MM.1S (cell line): ENCODE results near the gene OSMR.

Experiments
- DNase-seq: peaks from one replicate; pipeline ENCODE4 v3.0.0-alpha.2; 2015
- H2AFZ ChIP-seq: fragments of 300-600 bp; sonication (generic); 2 replicates; pipeline ENCODE4 v1.6.0; 2016; ENCODE audit warnings: antibody characterized with exemption, low read length
- H3F3A ChIP-seq: fragments of 300-600 bp; sonication (generic); 2 replicates; pipeline ENCODE4 v1.6.1; 2016; ENCODE audit warnings: mild to moderate bottlenecking, antibody characterized with exemption, low read length, moderate library complexity, mixed read lengths; ENCODE audit not compliant: insufficient read depth
- H3K27ac ChIP-seq: fragments of 300-600 bp; sonication (generic); 2 replicates; pipeline ENCODE4 v1.5.1; 2016; ENCODE audit warnings: mild to moderate bottlenecking, low read length
- H3K27me3 ChIP-seq: fragments of 300-600 bp; sonication (generic); replicated peaks from 2 replicates; pipeline ENCODE4 v1.6.0; 2016; ENCODE audit warnings: low read length; ENCODE audit not compliant: insufficient read depth
- H3K36me3 ChIP-seq: fragments of 300-600 bp; sonication (generic); replicated peaks from 2 replicates; pipeline ENCODE4 v1.6.1; 2016; ENCODE audit warnings: mild to moderate bottlenecking, low read length, mixed read lengths; ENCODE audit not compliant: insufficient read depth
- H3K4me1 ChIP-seq: fragments of 300-600 bp; sonication (generic); 2 replicates; pipeline ENCODE4 v1.6.1; 2016; ENCODE audit warnings: low read length, mixed read lengths
- H3K4me2 ChIP-seq: fragments of 300-600 bp; sonication (generic); 2 replicates; pipeline ENCODE4 v1.6.0; 2016; ENCODE audit warnings: low read depth, low read length
- H3K4me3 ChIP-seq: fragments of 300-600 bp; sonication (generic); 2 replicates; pipeline ENCODE4 v1.5.1; 2016; ENCODE audit warnings: low read length, mixed read lengths
- H3K79me2 ChIP-seq: fragments of 300-600 bp; sonication (generic); 2 replicates; pipeline ENCODE4 v1.6.1; 2016; ENCODE audit warnings: mixed run types, low read length, mixed read lengths
- H3K9ac ChIP-seq: fragments of 300-600 bp; sonication (generic); 2 replicates; pipeline ENCODE4 v1.6.1; 2016; ENCODE audit warnings: low read length, mixed read lengths
- H3K9me2 ChIP-seq: fragments of 300-600 bp; sonication (generic); replicated peaks from 2 replicates; pipeline ENCODE4 v1.6.1; 2016; ENCODE audit warnings: mild to moderate bottlenecking, low read length, mixed read lengths; ENCODE audit not compliant: insufficient read depth
- H3K9me3 ChIP-seq: fragments of 300-600 bp; sonication (generic); replicated peaks from 2 replicates; pipeline ENCODE4 v1.6.1; 2016; ENCODE audit warnings: mild to moderate bottlenecking, low read length, mixed read lengths; ENCODE audit not compliant: insufficient read depth
- H4K20me1 ChIP-seq: fragments of 300-600 bp; sonication (generic); 2 replicates; pipeline ENCODE4 v1.6.1; 2016; ENCODE audit warnings: mild to moderate bottlenecking, low read length, moderate library complexity, mixed read lengths; ENCODE audit not compliant: insufficient read depth
- CTCF ChIP-seq: fragments of 300-600 bp; sonication (generic); IDR thresholded peaks from 2 replicates; pipeline ENCODE4 v1.5.1; 2016; ENCODE audit warnings: antibody characterized with exemption, low read length, mixed read lengths
- EZH2 ChIP-seq: fragments of 300-600 bp; sonication (generic); optimal IDR thresholded peaks from 2 replicates; pipeline ENCODE3; 2017; ENCODE audit warnings: low read depth, mild to moderate bottlenecking, antibody characterized with exemption, low read length, mixed read lengths
- EZH2phosphoT487 ChIP-seq: fragments of 300-600 bp; sonication (generic); IDR thresholded peaks from 2 replicates; pipeline ENCODE4 v1.6.1; 2018; ENCODE audit warnings: antibody characterized with exemption, low read length

The OSMR gene

GRCh38 chr5:38803246-38803645 is 42.6 kb upstream of the OSMR start:
- H3K9me2 ChIP-seq, result no peaks in the 10 kb centered on the region
- no peaks in the 10 kb centered on the region for H3K9me3 ChIP-seq
- H3K4me3 ChIP-seq, result no peak overlapping the region
- H3K36me3 ChIP-seq, result no peaks in the 10 kb centered on the region
- no peaks in the 10 kb centered on the region for H3F3A ChIP-seq
- no peak overlapping the region for H2AFZ ChIP-seq
- H3K27me3 ChIP-seq, result no peaks in the 10 kb centered on the region
- no peak overlapping the region for H3K27ac ChIP-seq
- 0 out of 2 replicates have a peak, but pooled peaks cover 4% of the 10 kb centered on the region for H3K4me1 ChIP-seq
- DNase-seq, result peak; percentile 43
- no peaks in the 10 kb centered on the region for H3K79me2 ChIP-seq
- H3K9ac ChIP-seq, result no peak overlapping the region
- H3K4me2 ChIP-seq, result no peak overlapping the region
- no peaks in the 10 kb centered on the region for H4K20me1 ChIP-seq
- TF ChIP-seq EZH2phosphoT487 (no peak), EZH2 (no peak), CTCF (no peak)

- Histone ChIP-seq H3K79me2 (no peaks in the 10 kb centered on the region), H3F3A (no peaks in the 10 kb centered on the region), H3K9me2 (no peaks in the 10 kb centered on the region), H3K9ac (no peak overlapping the region), H3K4me3 (no peak overlapping the region), H3K9me3 (no peaks in the 10 kb centered on the region), H2AFZ (no peak overlapping the region), H3K27me3 (no peaks in the 10 kb centered on the region), H3K36me3 (no peaks in the 10 kb centered on the region), H4K20me1 (no peaks in the 10 kb centered on the region), H3K4me1 (0 out of 2 replicates have a peak, but pooled peaks cover 4% of the 10 kb centered on the region), H3K27ac (no peak overlapping the region), H3K4me2 (no peak overlapping the region)
- TF ChIP-seq CTCF, result no peak
- no peak for TF ChIP-seq EZH2
- no peak for TF ChIP-seq EZH2phosphoT487
- DNase-seq, result peak; percentile 60
These were observed 39.0 kb upstream of the OSMR start for GRCh38 chr5:38806775-38807258.

GRCh38 chr5:38807570-38808483 is 38.0 kb upstream of the OSMR start:
- H3K27ac ChIP-seq, result no peak overlapping the region
- no peak overlapping the region for H2AFZ ChIP-seq
- no peaks in the 10 kb centered on the region for H3K9me2 ChIP-seq
- H3F3A ChIP-seq, result no peaks in the 10 kb centered on the region
- H3K9me3 ChIP-seq, result no peaks in the 10 kb centered on the region
- H3K4me1 ChIP-seq, result 0 out of 2 replicates have a peak, but pooled peaks cover 4% of the 10 kb centered on the region
- H3K4me2 ChIP-seq, result no peak overlapping the region
- DNase-seq, result no peak
- H3K79me2 ChIP-seq, result no peaks in the 10 kb centered on the region
- H3K36me3 ChIP-seq, result no peaks in the 10 kb centered on the region
- H3K9ac ChIP-seq, result no peak overlapping the region
- H3K27me3 ChIP-seq, result no peaks in the 10 kb centered on the region
- no peaks in the 10 kb centered on the region for H4K20me1 ChIP-seq
- H3K4me3 ChIP-seq, result no peak overlapping the region
- no peak for TF ChIP-seq EZH2

GRCh38 chr5:38808666-38809343 is 37.0 kb upstream of the OSMR start:
- no peaks in the 10 kb centered on the region for H4K20me1 ChIP-seq
- H3K4me1 ChIP-seq, result no peaks in the 10 kb centered on the region
- no peaks in the 10 kb centered on the region for H3F3A ChIP-seq
- H3K27ac ChIP-seq, result no peak overlapping the region
- TF ChIP-seq CTCF, result no peak
- no peak for TF ChIP-seq EZH2phosphoT487
- TF ChIP-seq EZH2, result no peak
- no peak overlapping the region for H3K4me2 ChIP-seq
- H3K27me3 ChIP-seq, result no peaks in the 10 kb centered on the region
- H3K9me3 ChIP-seq, result no peaks in the 10 kb centered on the region
- H3K9me2 ChIP-seq, result no peaks in the 10 kb centered on the region
- no peaks in the 10 kb centered on the region for H3K79me2 ChIP-seq
- no peaks in the 10 kb centered on the region for H3K36me3 ChIP-seq
- H3K9ac ChIP-seq, result no peak overlapping the region
- no peak overlapping the region for H3K4me3 ChIP-seq
- no peak overlapping the region for H2AFZ ChIP-seq
- no peak for DNase-seq
